RWPE1 (cell line): ENCODE data around the gene DOCK3.
A peak's percentile ranks its signal among the peaks of the same experiment; 100 is the strongest.

Experiments used
- CTCF ChIA-PET: fragments of 350-600 bp; sonication (Branson Sonifier 250); formaldehyde crosslinking; extraction: SDS; loops from one replicate; lab custom pipeline; 2021; lab: Yijun Ruan, JAX
- POLR2A ChIA-PET: fragments of 400-600 bp; formaldehyde crosslinking; extraction: SDS; loops from one replicate; lab custom pipeline; 2020; ENCODE audit warnings: antibody characterized with exemption; ENCODE audit not compliant: low non-redundant PET; lab: Yijun Ruan, JAX
- DNase-seq: peaks from one replicate; pipeline ENCODE4 v3.0.0; 2012; ENCODE audit warnings: low spot score
- H3K27ac ChIP-seq: fragments of 450-650 bp; 2 replicates; pipeline ENCODE4 v1.5.1; 2017
- TF ChIP-seq, protein P1 (sequence below): fragments of 450-650 bp; conservative IDR thresholded peaks from 2 replicates; pipeline ENCODE4 v1.5.1; 2017; ENCODE audit warnings: low read depth, mild to moderate bottlenecking

The DOCK3 gene

DNA sequence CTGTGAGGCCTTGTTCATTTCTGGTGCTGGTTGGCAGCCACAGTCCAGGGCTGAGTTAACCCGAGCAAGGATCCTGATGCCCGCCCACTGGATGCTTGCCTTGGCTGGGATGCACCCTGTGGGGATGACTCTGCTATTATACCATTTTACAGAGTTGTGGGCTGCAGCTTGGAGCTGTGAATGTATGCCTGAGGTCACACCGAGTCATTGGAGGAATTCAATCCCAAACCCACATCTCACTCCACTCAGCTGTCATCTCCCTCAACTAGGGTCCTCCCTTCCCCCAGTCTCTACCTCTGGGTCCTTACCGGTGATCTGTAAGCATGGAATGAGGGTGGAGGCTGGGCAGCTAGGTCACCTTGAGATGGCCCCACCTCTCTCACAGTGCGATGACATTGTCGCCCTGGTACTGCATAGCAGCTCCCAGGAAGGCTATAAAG lies 35.7 kb upstream of the DOCK3 start:
- TF ChIP-seq, protein P1, sequence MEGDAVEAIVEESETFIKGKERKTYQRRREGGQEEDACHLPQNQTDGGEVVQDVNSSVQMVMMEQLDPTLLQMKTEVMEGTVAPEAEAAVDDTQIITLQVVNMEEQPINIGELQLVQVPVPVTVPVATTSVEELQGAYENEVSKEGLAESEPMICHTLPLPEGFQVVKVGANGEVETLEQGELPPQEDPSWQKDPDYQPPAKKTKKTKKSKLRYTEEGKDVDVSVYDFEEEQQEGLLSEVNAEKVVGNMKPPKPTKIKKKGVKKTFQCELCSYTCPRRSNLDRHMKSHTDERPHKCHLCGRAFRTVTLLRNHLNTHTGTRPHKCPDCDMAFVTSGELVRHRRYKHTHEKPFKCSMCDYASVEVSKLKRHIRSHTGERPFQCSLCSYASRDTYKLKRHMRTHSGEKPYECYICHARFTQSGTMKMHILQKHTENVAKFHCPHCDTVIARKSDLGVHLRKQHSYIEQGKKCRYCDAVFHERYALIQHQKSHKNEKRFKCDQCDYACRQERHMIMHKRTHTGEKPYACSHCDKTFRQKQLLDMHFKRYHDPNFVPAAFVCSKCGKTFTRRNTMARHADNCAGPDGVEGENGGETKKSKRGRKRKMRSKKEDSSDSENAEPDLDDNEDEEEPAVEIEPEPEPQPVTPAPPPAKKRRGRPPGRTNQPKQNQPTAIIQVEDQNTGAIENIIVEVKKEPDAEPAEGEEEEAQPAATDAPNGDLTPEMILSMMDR, result no peak
- peak overlapping the region; percentile 19 for H3K27ac ChIP-seq
- POLR2A ChIA-PET, result no interaction called here
- CTCF ChIA-PET, result no interaction called here
- DNase-seq, result no peak

DNA sequence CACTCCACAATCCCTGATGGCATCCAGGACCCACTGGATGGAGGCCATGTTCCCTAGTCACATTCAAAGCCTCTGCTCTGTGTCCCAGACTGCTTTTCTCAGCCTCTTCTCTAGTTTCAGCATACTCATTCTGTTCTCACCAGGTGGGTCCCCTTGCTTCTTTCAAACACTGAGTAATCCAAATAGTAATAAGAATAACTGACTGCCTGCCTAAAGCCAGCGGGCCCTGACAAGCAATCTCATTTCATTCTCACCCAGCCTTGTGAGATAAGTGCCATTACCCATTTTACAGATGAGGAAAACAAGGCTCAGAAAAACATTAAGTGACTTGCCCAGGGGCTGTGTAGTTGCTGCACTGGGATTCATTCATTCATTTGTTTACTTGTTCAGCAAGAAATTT lies 32.3 kb upstream of the DOCK3 start:
- no peak for DNase-seq
- ChIA-PET CTCF (no interaction called here), POLR2A (no interaction called here)
- H3K27ac ChIP-seq, result no peak overlapping the region
- TF ChIP-seq, protein P1, result no peak

- H3K27ac ChIP-seq, result no peak overlapping the region
- TF ChIP-seq, protein P1, result no peak
- ChIA-PET POLR2A (interaction anchor here (0.6 kb wide), 1 partner anchor 470 kb away, joined by 3 read pairs; no protein-coding TSS in a partner anchor), CTCF (no interaction called here)
- DNase-seq, result no peak
Observed at GRCh38 chr3:50644561-50644960, 30.2 kb upstream of the DOCK3 start.

- POLR2A ChIA-PET, result no interaction called here
Observed at GRCh38 chr3:50645378-50645777, 29.3 kb upstream of the DOCK3 start.

DNA sequence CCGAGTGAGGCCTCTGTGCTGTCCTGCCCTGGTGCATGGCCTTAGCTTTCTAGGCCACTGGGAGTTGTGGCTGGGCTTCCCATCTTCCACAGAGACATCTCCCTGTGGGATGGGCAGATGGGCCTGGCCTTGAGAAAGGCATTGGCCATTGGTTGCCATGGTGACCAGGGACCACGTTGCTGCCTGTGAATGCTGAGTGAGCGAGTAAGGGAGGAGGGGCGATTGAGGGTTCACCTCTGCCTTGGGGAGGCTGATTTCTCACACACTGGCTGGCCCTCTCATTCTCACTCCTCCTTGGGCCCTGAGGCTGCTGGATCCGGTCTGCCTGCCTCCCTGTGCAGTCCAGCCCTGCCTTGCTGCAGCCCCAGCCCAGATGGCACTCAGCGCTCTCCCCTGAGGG lies 26.4 kb upstream of the DOCK3 start:
- ChIA-PET POLR2A (no interaction called here), CTCF (no interaction called here)
- no peak for DNase-seq
- TF ChIP-seq, protein P1, result no peak
- H3K27ac ChIP-seq, result no peak overlapping the region

More at GRCh38 chr3:50645378-50645777, 29.3 kb upstream of the DOCK3 start:
- DNase-seq, result no peak
- no peak overlapping the region for H3K27ac ChIP-seq
- TF ChIP-seq, protein P1, result no peak
- CTCF ChIA-PET, result no interaction called here

GRCh38 chr3:50648944-50649343 lies 25.8 kb upstream of the DOCK3 start:
- DNase-seq, result no peak
- CTCF ChIA-PET, result no interaction called here
- no peak overlapping the region for H3K27ac ChIP-seq
- TF ChIP-seq, protein P1, result no peak
- POLR2A ChIA-PET, result no interaction called here
